ENCODE results near the gene PTK7.
"Not testable (repeated sequence)": the region's sequence is repeated elsewhere in the genome, so short reads cannot be mapped to it uniquely, and the experiment has no call there.

PTK7 gene

GRCh38 chr6:43086022-43086658, 10.0 kb downstream of the PTK7 start:
- no peak for DNase-seq (ENCODE audit: low spot score)

- no peak for DNase-seq (ENCODE audit: low spot score)
Measured at GRCh38 chr6:43088654-43089056, 12.5 kb downstream of the PTK7 start.

GRCh38 chr6:43089467-43089866, 13.4 kb downstream of the PTK7 start:
- no peak for DNase-seq (ENCODE audit: low spot score)

- no peak for DNase-seq (ENCODE audit: low spot score)
Measured at GRCh38 chr6:43089874-43090558, 13.9 kb downstream of the PTK7 start.

GRCh38 chr6:43090559-43090956, 14.4 kb downstream of the PTK7 start:
- DNase-seq (ENCODE audit: low spot score) = no peak

- no peak for DNase-seq (ENCODE audit: low spot score)
Measured at GRCh38 chr6:43091020-43091419, 14.9 kb downstream of the PTK7 start.

GRCh38 chr6:43091436-43091991, 15.4 kb downstream of the PTK7 start:
- DNase-seq (ENCODE audit: low spot score) = no peak

- no peak for DNase-seq (ENCODE audit: low spot score)
Measured at GRCh38 chr6:43092635-43093034, 16.5 kb downstream of the PTK7 start.

GRCh38 chr6:43093436-43094289, 17.5 kb downstream of the PTK7 start:
- no peak for DNase-seq (ENCODE audit: low spot score)

GRCh38 chr6:43095939-43096338, 19.8 kb downstream of the PTK7 start:
- DNase-seq (ENCODE audit: low spot score) = no peak

GRCh38 chr6:43096451-43097097, 20.5 kb downstream of the PTK7 start:
- no peak for DNase-seq (ENCODE audit: low spot score)

GRCh38 chr6:43097098-43097489, 21.0 kb downstream of the PTK7 start:
- no peak for DNase-seq (ENCODE audit: low spot score)

GRCh38 chr6:43097502-43097901, 21.4 kb downstream of the PTK7 start:
- DNase-seq (ENCODE audit: low spot score) = no peak

- no peak for DNase-seq (ENCODE audit: low spot score)
Measured at GRCh38 chr6:43101497-43101896, 25.4 kb downstream of the PTK7 start.

GRCh38 chr6:43103253-43103876, 27.3 kb downstream of the PTK7 start:
- no peak for DNase-seq (ENCODE audit: low spot score)

- no peak for DNase-seq (ENCODE audit: low spot score)
Measured at GRCh38 chr6:43105538-43106222, 29.6 kb downstream of the PTK7 start.

GRCh38 chr6:43107344-43108062, 31.4 kb downstream of the PTK7 start:
- no peak for DNase-seq (ENCODE audit: low spot score)

- no peak for DNase-seq (ENCODE audit: low spot score)
Measured at GRCh38 chr6:43113431-43114260, 37.5 kb downstream of the PTK7 start.

- no peak for DNase-seq (ENCODE audit: low spot score)
Measured at GRCh38 chr6:43115365-43115764, 39.3 kb downstream of the PTK7 start.

- not testable (repeated sequence) for DNase-seq (ENCODE audit: low spot score)
Measured at GRCh38 chr6:43117466-43117865, 41.4 kb downstream of the PTK7 start.

Measured in hematopoietic multipotent progenitor cell treated with erythropoietin and hydrocortisone succinate and interleukin-3 and kit ligand, for 15 days (in vitro differentiated cells).